ENCODE measurements around the gene AUTS2.

Gene AUTS2

GRCh38 chr7:70408477-70408876, 810.2 kb downstream of the AUTS2 start:
- no peak for DNase-seq

GRCh38 chr7:70408891-70409290, 810.6 kb downstream of the AUTS2 start:
- DNase-seq = no peak

- DNase-seq = no peak
Observed at GRCh38 chr7:70410134-70410750, 812.0 kb downstream of the AUTS2 start.

GRCh38 chr7:70414368-70414767, 816.1 kb downstream of the AUTS2 start:
- DNase-seq = no peak

GRCh38 chr7:70415179-70415972, 817.1 kb downstream of the AUTS2 start:
- no peak for DNase-seq

GRCh38 chr7:70416347-70416985, 818.2 kb downstream of the AUTS2 start:
- peak; percentile 52 to 90 for DNase-seq

GRCh38 chr7:70416986-70417655, 818.8 kb downstream of the AUTS2 start:
- DNase-seq = peak; percentile 45 to 66

- DNase-seq = peak in 1 of 2 experiments; percentile 7
Observed at GRCh38 chr7:70419526-70420380, 821.5 kb downstream of the AUTS2 start.

GRCh38 chr7:70420381-70420662, 822.0 kb downstream of the AUTS2 start:
- no peak for DNase-seq

- no peak for DNase-seq
Observed at GRCh38 chr7:70421319-70421718, 823.0 kb downstream of the AUTS2 start.

GRCh38 chr7:70426249-70426880, 828.1 kb downstream of the AUTS2 start:
- peak; percentile 53 to 65 for DNase-seq

GRCh38 chr7:70432567-70433001, 834.3 kb downstream of the AUTS2 start:
- peak; percentile 93 to 96 for DNase-seq

GRCh38 chr7:70434376-70434775, 836.1 kb downstream of the AUTS2 start:
- peak in 1 of 2 experiments; percentile 47 for DNase-seq

- no peak for DNase-seq
Observed at GRCh38 chr7:70434821-70435220, 836.5 kb downstream of the AUTS2 start.

GRCh38 chr7:70435634-70436033, 837.4 kb downstream of the AUTS2 start:
- DNase-seq = no peak

- DNase-seq = no peak
Observed at GRCh38 chr7:70436790-70437350, 838.6 kb downstream of the AUTS2 start.

GRCh38 chr7:70439651-70440050, 841.4 kb downstream of the AUTS2 start:
- no peak for DNase-seq

GRCh38 chr7:70446448-70447143, 848.3 kb downstream of the AUTS2 start:
- no peak for DNase-seq

- DNase-seq = no peak
Observed at GRCh38 chr7:70448312-70448906, 850.1 kb downstream of the AUTS2 start.

GRCh38 chr7:70450731-70451130, 852.5 kb downstream of the AUTS2 start:
- no peak for DNase-seq

- DNase-seq = no peak
Observed at GRCh38 chr7:70455925-70456324, 857.6 kb downstream of the AUTS2 start.

Data from NCI-H526 (cell line).